ENCODE measurements around the gene STX18. TPM values are rescaled to one million over a fixed set of nuclear protein-coding genes. Genes with fewer than 3 reads are reported as not detected.

Gene STX18
- total RNA-seq, 1 donor from 2014 or later: 24.0 TPM

GRCh38 chr4:4501679-4502078, 40.2 kb downstream of the STX18 start:
- peaks cover 7% of the 10 kb centered on the region for H3K4me1 Mint-ChIP-seq (ENCODE audit: unreplicated experiment)

GRCh38 chr4:4499438-4500123, 42.3 kb downstream of the STX18 start:
- Mint-ChIP-seq H3K27ac (ENCODE audit: unreplicated experiment) (no peak overlapping the region), H3K36me3 (ENCODE audit: low read depth, unreplicated experiment) (no peaks in the 10 kb centered on the region), H3K4me3 (ENCODE audit: unreplicated experiment) (no peak overlapping the region), H3K27me3 (ENCODE audit: unreplicated experiment) (no peaks in the 10 kb centered on the region), H3K4me1 (ENCODE audit: unreplicated experiment) (peaks cover 7% of the 10 kb centered on the region), H3K9me3 (ENCODE audit: unreplicated experiment) (no peaks in the 10 kb centered on the region)
- DNase-seq (ENCODE audit: low spot score): no peak
- no peak for TF ChIP-seq CTCF (IDR thresholded peaks at IDR 0.05; ENCODE audit: unreplicated experiment)

More at GRCh38 chr4:4501679-4502078, 40.2 kb downstream of the STX18 start:
- Mint-ChIP-seq H3K9me3 (ENCODE audit: unreplicated experiment) (no peaks in the 10 kb centered on the region), H3K4me3 (ENCODE audit: unreplicated experiment) (no peak overlapping the region), H3K36me3 (ENCODE audit: low read depth, unreplicated experiment) (no peaks in the 10 kb centered on the region), H3K27ac (ENCODE audit: unreplicated experiment) (no peak overlapping the region), H3K27me3 (ENCODE audit: unreplicated experiment) (no peaks in the 10 kb centered on the region)
- DNase-seq (ENCODE audit: low spot score): no peak
- no peak for TF ChIP-seq CTCF (IDR thresholded peaks at IDR 0.05; ENCODE audit: unreplicated experiment)

- Mint-ChIP-seq H3K4me3 (ENCODE audit: unreplicated experiment) (no peak overlapping the region), H3K27me3 (ENCODE audit: unreplicated experiment) (no peaks in the 10 kb centered on the region)
- no peak for TF ChIP-seq CTCF (IDR thresholded peaks at IDR 0.05; ENCODE audit: unreplicated experiment)
Measured at GRCh38 chr4:4496592-4497372, 45.1 kb downstream of the STX18 start.

GRCh38 chr4:4494882-4495281, 47.0 kb downstream of the STX18 start:
- no peak for TF ChIP-seq CTCF (IDR thresholded peaks at IDR 0.05; ENCODE audit: unreplicated experiment)
- no peaks in the 10 kb centered on the region for H3K9me3 Mint-ChIP-seq (ENCODE audit: unreplicated experiment)
- no peak overlapping the region for H3K27ac Mint-ChIP-seq (ENCODE audit: unreplicated experiment)

More at GRCh38 chr4:4496592-4497372, 45.1 kb downstream of the STX18 start:
- DNase-seq (ENCODE audit: low spot score): no peak
- Mint-ChIP-seq H3K27ac (ENCODE audit: unreplicated experiment) (no peak overlapping the region), H3K36me3 (ENCODE audit: low read depth, unreplicated experiment) (no peaks in the 10 kb centered on the region), H3K9me3 (ENCODE audit: unreplicated experiment) (no peaks in the 10 kb centered on the region), H3K4me1 (ENCODE audit: unreplicated experiment) (no peaks in the 10 kb centered on the region)

More at GRCh38 chr4:4494882-4495281, 47.0 kb downstream of the STX18 start:
- no peaks in the 10 kb centered on the region for H3K27me3 Mint-ChIP-seq (ENCODE audit: unreplicated experiment)
- no peak for DNase-seq (ENCODE audit: low spot score)
- H3K4me3 Mint-ChIP-seq (ENCODE audit: unreplicated experiment): no peak overlapping the region
- no peaks in the 10 kb centered on the region for H3K4me1 Mint-ChIP-seq (ENCODE audit: unreplicated experiment)
- H3K36me3 Mint-ChIP-seq (ENCODE audit: low read depth, unreplicated experiment): no peaks in the 10 kb centered on the region

Data from endothelial cell (in vitro differentiated cells).